GM21515 (cell line): ENCODE results near the gene UQCC2.

ENCODE experiments used
- ATAC-seq: cut with Tn5 transposase; IDR thresholded peaks from one replicate; pipeline ENCODE4 v1.9.1; 2021; ENCODE audit not compliant: unreplicated experiment

The UQCC2 gene

DNA sequence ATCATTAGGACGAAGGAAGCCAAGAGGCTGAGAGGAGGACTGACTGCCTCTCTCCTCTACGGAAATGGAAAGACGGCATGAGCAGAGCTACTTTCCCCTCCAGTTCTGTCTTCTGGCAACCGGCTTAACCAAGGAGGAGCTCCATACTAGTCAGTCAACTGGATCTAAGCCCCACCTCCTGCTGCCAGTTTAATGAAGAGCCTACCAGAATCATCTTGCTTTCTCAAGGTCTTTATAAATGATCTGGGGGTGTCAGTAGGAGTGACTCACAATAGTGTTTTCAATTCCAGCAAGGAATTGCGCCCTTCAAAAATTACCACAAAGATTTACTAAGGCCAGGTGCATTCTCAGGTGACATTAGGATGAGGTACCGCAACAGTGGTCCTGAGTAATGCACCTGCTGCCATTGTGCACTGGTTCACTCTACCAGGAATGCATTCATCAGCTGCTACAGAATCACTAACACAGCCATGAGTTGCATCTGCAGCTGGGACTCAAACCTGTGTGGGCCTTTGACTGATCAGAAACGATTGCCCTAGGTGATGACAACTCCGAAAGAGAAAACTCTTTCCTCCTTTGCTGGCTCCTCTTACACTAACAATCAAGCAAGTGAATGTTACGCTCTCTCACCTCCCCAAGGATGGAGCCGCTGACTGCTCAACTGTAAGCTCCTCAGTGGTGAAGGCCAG, 2.8 kb downstream of the UQCC2 start:
- no peak for ATAC-seq

DNA sequence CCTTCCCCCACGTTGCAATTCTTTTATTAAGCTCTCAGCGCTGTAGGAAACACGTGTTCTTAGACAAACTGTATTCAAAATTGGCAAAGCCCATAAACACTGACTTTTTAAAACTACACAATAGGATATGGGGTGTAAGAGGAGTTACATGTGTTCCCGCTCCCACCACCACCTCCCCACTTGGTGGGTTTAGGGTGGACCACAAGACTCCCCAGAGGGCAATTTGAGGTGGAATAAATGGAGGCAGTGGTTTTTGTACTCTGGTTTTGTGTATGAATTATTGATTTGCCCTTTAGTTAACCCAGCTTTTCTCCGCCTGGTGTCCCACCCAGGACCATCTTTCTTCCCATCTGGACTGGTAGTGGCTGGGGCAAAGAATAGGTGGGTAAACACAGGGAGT, 3.7 kb downstream of the UQCC2 start:
- ATAC-seq = no peak

DNA sequence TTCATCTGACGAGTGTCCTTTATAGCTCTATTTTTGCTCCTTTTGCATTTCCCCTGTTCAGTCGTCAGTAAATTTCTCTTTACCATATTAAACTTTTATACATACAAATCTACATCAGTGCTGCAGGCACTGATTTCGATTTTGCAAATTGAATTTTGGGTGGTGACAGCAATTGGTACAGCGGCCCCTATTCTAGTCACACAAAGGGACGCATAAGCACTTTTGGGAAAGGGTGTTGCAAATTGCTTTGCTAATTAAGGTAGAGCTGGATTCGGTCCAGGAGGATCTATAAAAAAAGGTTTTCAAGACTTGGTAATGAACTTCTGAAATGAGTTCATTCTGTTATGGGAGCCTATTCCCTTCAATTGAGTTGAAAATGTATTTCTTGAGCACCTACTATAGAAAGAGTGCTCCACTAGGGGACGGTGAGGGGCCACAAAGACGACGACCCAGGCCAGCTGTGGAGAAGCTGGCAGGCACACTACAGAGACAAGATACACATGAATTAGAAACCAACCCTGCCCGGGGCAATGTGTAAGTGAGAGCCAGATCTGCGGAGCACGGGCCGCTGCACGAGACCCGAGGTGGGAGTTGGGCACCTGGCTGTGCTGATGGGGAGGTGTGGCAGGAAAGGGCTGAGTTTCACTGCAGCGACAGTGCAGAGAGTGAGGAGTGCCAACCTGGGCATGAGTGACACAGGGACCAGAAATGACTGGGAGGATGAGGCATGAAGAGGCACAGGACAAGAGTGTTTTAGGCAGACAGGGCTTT, 5.4 kb downstream of the UQCC2 start:
- ATAC-seq = no peak

DNA sequence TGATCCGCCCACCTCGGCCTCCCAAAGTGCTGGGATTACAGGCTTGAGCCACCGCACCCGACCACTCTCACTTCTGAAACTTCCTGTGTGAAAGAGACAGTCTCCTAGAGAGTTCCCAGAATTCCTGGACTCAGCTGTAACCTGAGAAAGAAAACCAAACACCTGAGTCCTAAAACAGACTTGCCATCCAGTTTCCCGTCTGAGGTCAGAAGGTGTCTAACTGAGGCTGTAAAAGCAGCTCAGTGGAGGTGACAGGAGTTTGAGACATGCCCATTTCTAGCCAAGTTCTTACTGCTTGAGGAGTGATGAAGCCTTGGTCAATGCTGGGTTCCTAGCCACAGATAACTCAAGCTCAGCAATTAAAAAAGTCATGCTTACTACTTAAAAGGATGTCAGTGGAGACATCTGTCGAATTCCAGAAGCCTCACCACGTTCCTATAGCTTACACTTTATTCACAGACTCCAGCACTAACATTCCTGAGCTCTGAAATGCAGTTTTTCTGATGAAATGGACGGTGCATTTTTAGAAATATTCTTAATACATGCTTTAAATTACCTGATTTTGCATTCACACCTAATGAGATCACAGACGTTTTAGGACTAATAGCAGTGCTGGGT, 6.1 kb downstream of the UQCC2 start:
- ATAC-seq = no peak

- no peak for ATAC-seq
Observed at GRCh38 chr6:33704215-33705066, 7.1 kb downstream of the UQCC2 start.

GRCh38 chr6:33702345-33702977, 9.0 kb downstream of the UQCC2 start:
- no peak for ATAC-seq

- peak; percentile 47 for ATAC-seq
Observed at GRCh38 chr6:33700391-33701050, 11.0 kb downstream of the UQCC2 start.

DNA sequence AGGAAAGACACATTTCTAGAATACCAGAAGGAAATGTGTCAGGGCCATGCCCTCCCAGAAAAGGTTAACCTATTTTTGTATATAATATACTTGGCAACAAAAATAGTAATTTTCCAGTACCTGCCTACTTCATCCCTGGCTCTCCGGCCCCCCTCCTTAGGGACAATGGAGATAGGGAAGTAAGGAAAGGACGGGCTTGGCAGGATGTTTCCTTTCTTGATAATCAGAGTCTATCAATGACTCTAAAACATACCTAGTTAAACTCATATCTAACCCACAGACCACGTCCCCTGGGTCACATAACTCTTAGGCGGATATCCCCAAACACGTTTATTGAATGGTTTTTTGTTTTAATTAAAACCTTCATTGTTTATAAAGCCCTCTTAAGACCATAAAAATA, 11.8 kb downstream of the UQCC2 start:
- no peak for ATAC-seq

- no peak for ATAC-seq
Observed at GRCh38 chr6:33699131-33699530, 12.4 kb downstream of the UQCC2 start.

- ATAC-seq = no peak
Observed at GRCh38 chr6:33698494-33698893, 13.0 kb downstream of the UQCC2 start.

GRCh38 chr6:33697845-33698244, 13.7 kb downstream of the UQCC2 start:
- no peak for ATAC-seq

DNA sequence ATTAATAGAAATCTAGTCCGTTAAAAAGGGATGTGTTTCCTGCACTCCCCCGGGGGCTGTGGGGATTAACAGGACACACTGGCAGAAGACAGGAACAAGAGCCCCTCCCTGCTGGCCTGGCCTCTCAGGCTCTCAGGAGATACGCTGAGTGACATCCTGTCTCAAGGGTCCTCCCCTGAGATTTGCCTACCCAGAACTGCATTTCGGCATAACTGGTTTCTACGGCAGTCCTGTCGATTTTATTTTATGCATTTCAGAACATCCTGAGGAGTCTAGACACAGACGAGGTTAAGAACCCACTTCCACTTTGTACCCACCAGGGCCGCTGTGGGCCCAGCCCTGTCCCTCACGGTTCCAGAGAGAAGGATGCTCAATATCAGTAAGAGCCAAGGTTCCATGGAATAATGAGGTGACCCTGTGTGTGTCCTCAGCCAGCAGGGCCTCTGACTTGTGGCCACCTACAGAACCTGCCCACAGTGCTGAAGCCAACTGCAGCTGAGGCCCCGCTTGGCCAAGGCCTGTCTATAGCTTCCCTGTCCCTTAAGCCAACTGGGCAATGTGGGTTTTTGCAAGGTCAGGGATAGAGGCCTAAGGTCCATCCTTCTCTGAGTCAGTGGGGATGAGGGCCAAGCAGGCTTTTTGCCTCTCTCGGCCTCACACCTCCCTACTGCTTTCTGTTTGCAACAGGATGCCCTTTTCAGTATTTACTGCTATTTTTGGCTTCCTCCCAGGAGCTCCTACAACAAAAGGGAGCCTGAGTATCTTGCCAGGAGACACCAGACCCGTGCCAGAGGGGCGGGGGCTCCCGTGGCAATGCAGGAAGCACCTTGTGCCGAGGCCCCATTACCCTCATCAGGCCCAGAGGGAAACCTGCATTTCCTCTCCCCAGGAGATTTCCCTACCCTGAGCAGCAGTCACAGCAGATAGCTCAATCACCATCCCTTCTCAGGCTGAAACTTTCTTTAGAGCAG, 14.7 kb downstream of the UQCC2 start:
- no peak for ATAC-seq

GRCh38 chr6:33696076-33696475, 15.4 kb downstream of the UQCC2 start:
- ATAC-seq = no peak

DNA sequence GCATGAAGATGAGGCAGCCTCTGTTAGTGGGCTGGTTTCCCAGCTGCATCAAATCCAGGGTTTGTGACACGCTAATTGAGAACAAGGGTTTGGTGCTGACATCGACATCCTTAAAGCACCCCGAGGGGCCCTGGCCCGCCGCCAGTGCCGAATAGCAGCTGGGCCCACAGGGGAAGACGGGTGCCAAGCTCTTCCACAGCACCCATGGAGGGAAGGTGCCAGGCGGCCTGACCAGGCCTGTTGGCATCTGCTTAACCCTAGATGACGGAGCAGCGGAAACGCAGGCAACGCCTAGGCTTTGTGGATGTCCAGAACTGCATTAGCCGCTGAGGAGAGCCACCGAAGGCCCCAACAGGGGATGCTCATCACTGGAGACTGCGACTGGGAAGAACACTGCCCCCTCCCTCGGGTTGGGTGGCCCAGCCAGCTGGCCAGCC, 16.0 kb downstream of the UQCC2 start:
- ATAC-seq = no peak

- no peak for ATAC-seq
Observed at GRCh38 chr6:33694977-33695376, 16.5 kb downstream of the UQCC2 start.

- no peak for ATAC-seq
Observed at GRCh38 chr6:33694401-33694931, 17.0 kb downstream of the UQCC2 start.

DNA sequence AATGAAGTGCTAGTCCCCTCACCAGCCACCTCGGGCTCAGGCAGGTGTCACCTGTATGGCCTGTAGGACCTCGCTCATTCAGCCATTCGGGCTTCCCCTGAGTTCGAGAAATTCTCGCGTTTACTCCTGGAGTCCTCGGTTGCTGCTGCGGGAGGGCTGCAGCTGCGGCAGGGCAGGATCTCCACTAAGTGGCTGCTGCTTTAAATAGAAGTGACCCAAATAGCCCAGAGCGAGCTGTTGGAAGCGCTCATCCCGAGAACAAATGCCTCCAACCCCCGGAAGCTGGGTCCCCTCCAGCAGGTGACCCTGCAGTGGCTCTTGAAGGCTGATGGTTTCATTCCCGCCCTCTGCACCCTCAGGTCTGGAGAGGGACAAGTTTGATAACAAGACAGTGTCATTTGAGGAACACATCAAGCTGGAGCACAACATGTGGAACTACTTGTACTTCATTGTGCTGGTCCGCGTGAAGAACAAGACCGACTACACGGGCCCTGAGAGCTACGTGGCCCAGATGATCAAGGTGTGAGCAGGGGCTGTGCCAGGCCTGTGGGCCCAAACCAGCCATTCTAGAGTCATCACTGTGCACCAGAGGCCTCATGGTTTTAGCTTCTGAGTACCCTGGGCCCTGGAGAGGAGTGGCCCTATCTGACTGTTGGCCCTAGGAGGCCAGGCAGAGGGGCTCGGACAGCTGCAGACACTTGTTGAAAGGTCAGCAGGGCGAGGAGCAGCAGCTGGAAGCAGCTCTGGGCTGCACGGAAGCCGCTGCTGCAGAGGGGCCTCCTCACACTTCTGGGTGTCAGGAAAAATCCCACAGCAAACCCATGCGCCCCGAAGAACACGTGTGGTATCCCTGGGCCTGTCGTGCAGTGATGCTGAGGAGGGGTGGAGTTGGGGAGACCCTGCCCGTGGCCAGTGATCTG, 18.1 kb downstream of the UQCC2 start:
- no peak for ATAC-seq

DNA sequence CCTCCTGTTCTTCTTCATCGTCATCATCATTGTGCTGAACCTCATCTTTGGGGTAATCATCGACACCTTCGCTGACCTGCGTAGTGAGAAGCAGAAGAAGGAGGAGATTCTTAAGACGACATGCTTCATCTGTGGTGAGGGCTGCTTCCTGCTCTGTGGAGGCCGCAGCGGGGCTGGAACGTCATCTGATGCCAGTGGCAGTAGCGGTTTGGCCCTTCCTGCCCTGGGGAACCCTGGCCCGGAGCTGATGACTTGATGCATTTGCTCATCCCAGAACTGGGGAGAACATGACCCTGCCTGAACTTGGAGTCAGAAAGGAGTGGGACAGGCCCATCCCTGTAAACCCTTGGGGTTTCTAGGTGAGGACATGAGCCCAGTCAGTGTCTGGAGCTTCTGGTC, 18.7 kb downstream of the UQCC2 start:
- no peak for ATAC-seq
